Sigmoid colon (tissue), 4 donors: ENCODE measurements around the gene PTPN1.

Source experiments
- EP300 ChIP-seq, 4 donors: sonication (generic); formaldehyde crosslinking; IDR thresholded peaks; one replicate each; pipeline ENCODE4 v1.6.1; 2017; ENCODE audit warnings: antibody characterized with exemption in 4 of 4
- TF ChIP-seq, protein P1 (sequence below), 4 experiments: fragments of 450-650 bp in 3 of 4; fragments of 200-600 bp in 1 of 4; IDR thresholded peaks; one replicate each; pipeline ENCODE4 v1.5.1; 2016 to 2019; ENCODE audit warnings: antibody characterized with exemption in 4 of 4, mild to moderate bottlenecking in 3 of 4, moderate library complexity in 2 of 4

DNA sequence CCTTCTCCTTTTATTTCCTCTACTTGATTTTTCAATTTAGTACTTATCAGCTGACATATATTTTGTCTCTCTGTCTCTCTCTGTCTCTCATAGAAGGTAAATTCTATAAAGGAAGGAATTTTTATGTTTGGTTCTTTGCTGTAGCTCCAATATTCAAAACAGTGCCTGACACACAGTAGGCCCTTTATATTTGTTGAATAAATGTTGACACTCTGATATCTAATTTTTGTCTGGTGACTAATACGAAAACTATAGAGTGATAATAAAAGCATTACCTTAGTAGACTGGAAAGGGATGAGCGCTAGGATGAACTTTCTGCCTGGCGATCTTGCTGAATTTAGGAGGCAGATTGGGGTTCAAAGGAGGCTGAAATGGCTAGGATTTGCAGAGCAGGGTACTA lies 42.8 kb downstream of the PTPN1 start:
- TF ChIP-seq, protein P1, sequence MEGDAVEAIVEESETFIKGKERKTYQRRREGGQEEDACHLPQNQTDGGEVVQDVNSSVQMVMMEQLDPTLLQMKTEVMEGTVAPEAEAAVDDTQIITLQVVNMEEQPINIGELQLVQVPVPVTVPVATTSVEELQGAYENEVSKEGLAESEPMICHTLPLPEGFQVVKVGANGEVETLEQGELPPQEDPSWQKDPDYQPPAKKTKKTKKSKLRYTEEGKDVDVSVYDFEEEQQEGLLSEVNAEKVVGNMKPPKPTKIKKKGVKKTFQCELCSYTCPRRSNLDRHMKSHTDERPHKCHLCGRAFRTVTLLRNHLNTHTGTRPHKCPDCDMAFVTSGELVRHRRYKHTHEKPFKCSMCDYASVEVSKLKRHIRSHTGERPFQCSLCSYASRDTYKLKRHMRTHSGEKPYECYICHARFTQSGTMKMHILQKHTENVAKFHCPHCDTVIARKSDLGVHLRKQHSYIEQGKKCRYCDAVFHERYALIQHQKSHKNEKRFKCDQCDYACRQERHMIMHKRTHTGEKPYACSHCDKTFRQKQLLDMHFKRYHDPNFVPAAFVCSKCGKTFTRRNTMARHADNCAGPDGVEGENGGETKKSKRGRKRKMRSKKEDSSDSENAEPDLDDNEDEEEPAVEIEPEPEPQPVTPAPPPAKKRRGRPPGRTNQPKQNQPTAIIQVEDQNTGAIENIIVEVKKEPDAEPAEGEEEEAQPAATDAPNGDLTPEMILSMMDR (IDR thresholded peaks at IDR 0.05): no peak
- TF ChIP-seq EP300 (IDR thresholded peaks at IDR 0.05): no peak
